Prostate gland (tissue), 2 donors: ENCODE data around the gene EXOC3L2. TPM values are rescaled to one million over a fixed set of nuclear protein-coding genes. Genes with fewer than 3 reads are reported as not detected.

Source experiments
- DNase-seq: peaks from one replicate; pipeline ENCODE4 v3.0.0-alpha.2; 2019; ENCODE audit warnings: low spot score
- H3K27ac ChIP-seq, 2 donors: fragments of 200-600 bp; sonication (generic); 2 replicates each; pipeline ENCODE4 v1.5.1; 2017 to 2019
- H3K27me3 ChIP-seq: fragments of 200-600 bp; sonication (generic); replicated peaks from 2 replicates; pipeline ENCODE4 v1.5.1; 2019; ENCODE audit not compliant: insufficient read depth
- H3K36me3 ChIP-seq, 2 donors: fragments of 200-600 bp; sonication (generic); 1 replicate in 1 of 2; 2 replicates in 1 of 2; pipeline versions ENCODE4 v1.5.1 to v1.8.1; 2017 to 2019
- H3K4me1 ChIP-seq: fragments of 200-600 bp; sonication (generic); replicated peaks from 2 replicates; pipeline ENCODE4 v1.5.1; 2019
- H3K4me3 ChIP-seq, 2 donors: fragments of 200-600 bp; sonication (generic); 2 replicates each; pipeline ENCODE4 v1.5.1; 2017 to 2019
- H3K9me3 ChIP-seq: fragments of 200-600 bp; sonication (generic); 2 replicates; pipeline ENCODE4 v1.5.1; 2017
- CTCF ChIP-seq, 4 experiments: fragments of 200-600 bp in 2 of 4; fragments of 450-650 bp in 2 of 4; sonication (generic) in 2 of 4; IDR thresholded peaks; 1 replicate in 3 of 4; 2 replicates in 1 of 4; pipeline ENCODE4 v1.5.1; 2016 to 2019; ENCODE audit warnings: antibody characterized with exemption in 4 of 4, mild to moderate bottlenecking in 2 of 4, moderate library complexity in 2 of 4
- POLR2A ChIP-seq: fragments of 450-650 bp; IDR thresholded peaks from one replicate; pipeline ENCODE4 v1.6.1; 2016; ENCODE audit warnings: antibody characterized with exemption, mild to moderate bottlenecking
- POLR2AphosphoS5 ChIP-seq: sonication (generic); formaldehyde crosslinking; IDR thresholded peaks from one replicate; pipeline ENCODE4 v1.6.1; 2017; ENCODE audit warnings: antibody characterized with exemption
- WGBS: methylation state at CpG from one replicate; pipeline ENCODE4 v1.1.5; 2018; 5-methylcytosine and 5-hydroxymethylcytosine counted together
- intact Hi-C: fragments of 100-400 bp; cut with DNase I; formaldehyde crosslinking; loops from one replicate; pipeline ENCODE4 v1.14.2; 2022
- total RNA-seq, 2 donors: library from RNA; depleted of rRNA; stranded (reverse); fragments of >200 nt; gene quantifications; one replicate each; pipeline ENCODE4 v1.1.0, GENCODE V29; 2016

The EXOC3L2 gene
- total RNA-seq, 2 donors from 2014 or later, result 5.8 to 27.0 TPM

DNA sequence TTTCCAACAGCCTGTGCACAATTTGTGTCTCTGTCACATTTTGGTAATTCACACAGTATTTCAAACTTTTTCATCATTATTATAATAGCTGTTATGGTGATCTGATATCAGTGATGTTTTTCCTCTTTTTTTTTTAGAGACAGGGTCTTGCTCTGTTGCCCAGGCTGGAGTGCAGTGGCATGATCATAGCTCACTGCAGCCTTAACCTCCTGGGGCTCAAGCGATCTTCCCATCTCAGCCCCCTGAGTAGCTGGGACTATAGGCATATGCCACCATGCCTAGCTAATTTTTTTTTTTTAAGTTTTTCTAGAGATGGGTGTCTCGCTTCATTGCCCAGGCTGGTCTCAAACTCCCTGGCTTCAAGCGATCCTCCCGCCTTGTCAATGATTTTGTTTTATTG, 11.6 kb upstream of the EXOC3L2 start:
- no peak for DNase-seq
- H3K4me3 ChIP-seq, result no peak overlapping the region
- intact Hi-C loops, result no loop called here
- no peaks in the 10 kb centered on the region for H3K36me3 ChIP-seq
- no peaks in the 10 kb centered on the region for H3K9me3 ChIP-seq
- no peak for TF ChIP-seq POLR2A
- no peak for TF ChIP-seq POLR2AphosphoS5
- 97% methylated on average over 4 of the region's 4 CpGs for WGBS
- H3K27me3 ChIP-seq, result no peaks in the 10 kb centered on the region
- H3K27ac ChIP-seq, result no peak overlapping the region
- no peaks in the 10 kb centered on the region for H3K4me1 ChIP-seq

DNA sequence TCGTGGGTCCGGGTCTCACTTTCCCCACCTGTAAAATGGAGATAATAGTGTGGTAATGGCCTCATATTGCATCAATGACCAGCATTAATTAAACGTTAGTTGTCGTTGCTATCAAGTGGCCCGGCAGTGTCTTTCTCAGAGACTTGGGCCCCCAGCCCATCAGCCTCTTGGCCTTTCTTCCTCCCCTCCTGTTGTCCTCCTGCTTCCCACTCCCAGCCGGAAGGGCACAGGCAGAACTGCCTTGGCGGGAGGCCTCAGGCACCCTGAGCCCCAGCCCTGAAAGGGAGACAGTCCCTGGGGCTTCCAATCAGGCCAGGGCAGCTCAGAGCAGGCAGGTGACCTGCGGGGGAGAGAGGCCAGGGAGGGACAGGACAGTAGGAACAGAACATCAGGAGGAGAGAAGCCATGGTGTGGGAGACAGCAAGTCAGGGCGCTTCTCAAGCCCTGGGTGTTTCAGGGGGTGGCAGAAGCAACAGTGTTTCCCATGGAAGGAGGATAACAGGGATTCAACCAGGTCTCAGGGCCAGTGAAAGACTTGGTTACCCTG, 10.5 kb upstream of the EXOC3L2 start:
- TF ChIP-seq POLR2AphosphoS5 (no peak), POLR2A (no peak), CTCF (IDR thresholded peaks at IDR 0.05) (no peak)
- H3K9me3 ChIP-seq, result no peaks in the 10 kb centered on the region
- H3K4me3 ChIP-seq, result no peak overlapping the region
- no peak overlapping the region for H3K27ac ChIP-seq
- intact Hi-C loops, result no loop called here
- no peak for DNase-seq
- H3K27me3 ChIP-seq, result no peaks in the 10 kb centered on the region
- H3K4me1 ChIP-seq, result no peaks in the 10 kb centered on the region
- WGBS, result 83% methylated on average over 9 of the region's 9 CpGs
- no peaks in the 10 kb centered on the region for H3K36me3 ChIP-seq

DNA sequence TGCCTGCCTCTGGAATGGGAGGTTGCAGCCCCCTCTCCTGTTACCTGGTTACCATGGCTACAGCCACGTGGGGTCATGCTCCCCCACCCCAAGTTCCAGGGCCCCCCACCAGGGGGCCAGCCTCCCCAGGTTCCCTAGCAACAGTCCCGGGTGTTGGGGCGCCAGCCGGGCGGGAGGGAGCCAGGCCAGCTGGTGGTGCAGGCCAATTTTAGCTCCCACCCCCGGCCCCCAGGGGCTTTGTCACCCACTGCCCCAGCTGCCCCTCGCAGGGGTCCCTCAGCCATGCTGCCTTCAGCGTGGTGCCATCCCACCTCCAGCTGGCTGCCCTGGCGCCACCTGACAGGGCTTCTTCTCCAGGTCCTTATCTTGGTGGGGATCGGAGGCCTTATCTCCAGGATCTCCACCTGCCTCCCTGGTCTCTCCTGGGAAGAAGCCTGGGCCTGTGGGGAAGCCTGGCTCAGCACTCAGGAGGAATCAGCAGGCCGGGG, 8.9 kb upstream of the EXOC3L2 start:
- Histone ChIP-seq H3K9me3 (no peaks in the 10 kb centered on the region), H3K27ac (no peak overlapping the region), H3K4me1 (peaks cover 6% of the 10 kb centered on the region), H3K36me3 (no peaks in the 10 kb centered on the region), H3K4me3 (no peak overlapping the region), H3K27me3 (no peaks in the 10 kb centered on the region)
- TF ChIP-seq CTCF (IDR thresholded peaks at IDR 0.05), result no peak
- no peak for TF ChIP-seq POLR2AphosphoS5
- no peak for TF ChIP-seq POLR2A
- 38% methylated on average over 4 of the region's 11 CpGs for WGBS
- no peak for DNase-seq
- intact Hi-C loops, result no loop called here

GRCh38 chr19:45253396-45254027, 8.3 kb upstream of the EXOC3L2 start:
- TF ChIP-seq POLR2AphosphoS5, result no peak
- TF ChIP-seq CTCF (IDR thresholded peaks at IDR 0.05), result no peak
- no peak for TF ChIP-seq POLR2A
- DNase-seq, result no peak
- intact Hi-C loops, result no loop called here
- no peaks in the 10 kb centered on the region for H3K36me3 ChIP-seq
- no peak overlapping the region for H3K4me3 ChIP-seq
- no peak overlapping the region for H3K27ac ChIP-seq
- H3K4me1 ChIP-seq, result peaks cover 6% of the 10 kb centered on the region
- no peaks in the 10 kb centered on the region for H3K27me3 ChIP-seq
- 68% methylated on average over 12 of the region's 12 CpGs for WGBS
- no peaks in the 10 kb centered on the region for H3K9me3 ChIP-seq

DNA sequence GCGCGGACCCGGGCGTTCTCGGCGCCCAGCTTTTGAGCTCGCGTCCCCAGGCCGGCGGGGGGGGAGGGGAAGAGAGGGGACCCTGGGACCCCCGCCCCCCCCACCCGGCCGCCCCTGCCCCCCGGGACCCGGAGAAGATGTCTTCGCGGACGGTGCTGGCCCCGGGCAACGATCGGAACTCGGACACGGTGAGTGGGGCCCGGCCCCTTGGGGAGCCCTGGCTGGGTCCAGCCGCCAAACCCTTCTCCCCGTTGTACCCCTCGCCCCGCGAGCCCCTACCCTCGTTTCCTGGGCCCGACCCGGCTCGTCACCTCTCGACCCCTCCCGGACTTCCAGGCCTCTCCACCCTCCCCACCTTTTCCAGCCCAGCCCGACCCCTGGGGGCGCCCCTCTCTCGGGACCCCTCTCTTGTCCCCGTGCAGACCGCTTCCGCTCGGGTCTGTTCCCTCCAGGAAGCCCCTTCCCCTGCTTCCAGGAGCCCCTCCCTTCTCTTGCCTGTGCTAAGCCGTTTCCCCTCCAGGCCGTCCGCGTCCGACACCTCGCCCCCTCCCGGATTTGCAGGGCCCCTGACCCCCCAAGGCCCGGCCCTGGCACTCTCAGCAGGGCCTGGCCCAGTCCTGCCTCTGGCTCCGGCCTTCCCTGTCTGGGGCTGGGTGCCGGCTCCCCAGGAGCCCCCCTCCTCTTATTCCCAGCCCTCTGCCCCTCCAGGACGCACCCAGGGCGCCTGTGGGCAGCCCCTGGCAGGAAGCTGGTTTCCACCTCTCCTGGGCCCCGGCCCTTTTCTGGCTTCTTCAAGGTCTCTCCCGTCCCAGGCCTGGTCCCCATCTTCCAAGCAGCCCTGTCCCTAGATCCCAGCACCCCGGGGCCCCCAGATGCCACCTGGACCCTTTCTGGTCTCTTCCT, 6.5 kb upstream of the EXOC3L2 start:
- 2% methylated on average over 52 of the region's 57 CpGs for WGBS
- no peaks in the 10 kb centered on the region for H3K9me3 ChIP-seq
- peaks cover 6% of the 10 kb centered on the region for H3K4me1 ChIP-seq
- DNase-seq, result no peak
- no peaks in the 10 kb centered on the region for H3K27me3 ChIP-seq
- TF ChIP-seq POLR2A, result no peak
- no peak for TF ChIP-seq POLR2AphosphoS5
- no peak for TF ChIP-seq CTCF (IDR thresholded peaks at IDR 0.05)
- intact Hi-C loops, result no loop called here
- peak overlapping the region; percentile 89 to 99 for H3K4me3 ChIP-seq
- no peaks in the 10 kb centered on the region for H3K36me3 ChIP-seq
- H3K27ac ChIP-seq, result peak overlapping the region; percentile 78 to 79
